Fibroblast of villous mesenchyme (primary cell): Measurements from ENCODE around the gene CTXND2. TPM values are rescaled to one million over a fixed set of nuclear protein-coding genes. Genes with fewer than 3 reads are reported as not detected.
"Not testable (repeated sequence)": the region's sequence is repeated elsewhere in the genome, so short reads cannot be mapped to it uniquely, and the experiment has no call there.

Experiments used
- DNase-seq: peaks from one replicate; pipeline ENCODE4 v3.0.0-alpha.2; 2010; ENCODE audit warnings: low read depth
- H3K4me3 ChIP-seq: 2 replicates; pipeline ENCODE4 v1.5.1; 2011; ENCODE audit warnings: low read depth, mild to moderate bottlenecking, low read length
- CTCF ChIP-seq: IDR thresholded peaks from 2 replicates; pipeline ENCODE4 v1.5.1; 2012; ENCODE audit warnings: low read depth, mild to moderate bottlenecking, low read length; ENCODE audit not compliant: insufficient read depth
- total RNA-seq: library from RNA; depleted of rRNA; stranded (reverse); fragments of >200 nt; gene quantifications from 2 replicates; pipeline ENCODE4 v1.2.3, GENCODE V29; 2012

CTXND2 gene
- total RNA-seq, 1 donor, result not detected

GRCh38 chr1:150876119-150876454, 10.8 kb upstream of the CTXND2 start:
- no peak for TF ChIP-seq CTCF
- peak overlapping the region; percentile 84 for H3K4me3 ChIP-seq
- DNase-seq, result peak; percentile 75

- peak; percentile 23 for DNase-seq
- H3K4me3 ChIP-seq, result not testable (repeated sequence)
Observed at GRCh38 chr1:150878931-150879330, 8.0 kb upstream of the CTXND2 start.

- peak; percentile 96 for DNase-seq
- TF ChIP-seq CTCF, result no peak
- H3K4me3 ChIP-seq, result no peak overlapping the region
Observed at GRCh38 chr1:150881331-150882070, 5.4 kb upstream of the CTXND2 start.

GRCh38 chr1:150883121-150883520, 3.8 kb upstream of the CTXND2 start:
- not testable (repeated sequence) for H3K4me3 ChIP-seq, DNase-seq

- no peak for TF ChIP-seq CTCF
- no peak overlapping the region for H3K4me3 ChIP-seq
- no peak for DNase-seq
Observed at GRCh38 chr1:150888727-150889126, 1.8 kb downstream of the CTXND2 start.

- no peak for DNase-seq
- no peak overlapping the region for H3K4me3 ChIP-seq
- no peak for TF ChIP-seq CTCF
Observed at GRCh38 chr1:150890033-150890416, 3.1 kb downstream of the CTXND2 start.

- no peak overlapping the region for H3K4me3 ChIP-seq
- TF ChIP-seq CTCF, result no peak
- DNase-seq, result no peak
Observed at GRCh38 chr1:150893336-150893913, 6.5 kb downstream of the CTXND2 start.

GRCh38 chr1:150895618-150896017, 8.7 kb downstream of the CTXND2 start:
- DNase-seq, result no peak
- H3K4me3 ChIP-seq, result no peak overlapping the region
- no peak for TF ChIP-seq CTCF

GRCh38 chr1:150899795-150900194, 12.9 kb downstream of the CTXND2 start:
- H3K4me3 ChIP-seq, DNase-seq: not testable (repeated sequence)
